Neural cell (in vitro differentiated cells): Measurements from ENCODE around the gene PPP1R12B. TPM values are rescaled to one million over a fixed set of nuclear protein-coding genes. Genes with fewer than 3 reads are reported as not detected.

Experiments
- H2AFZ ChIP-seq: fragments of 200-600, 300-800 bp; sonication (generic), shearing (Covaris generic); 2 replicates; pipeline ENCODE4 v1.6.0; 2014; ENCODE audit warnings: low read depth, mild to moderate bottlenecking, antibody characterized with exemption, low read length, moderate library complexity
- H3F3A ChIP-seq: fragments of 200-600 bp; shearing (Covaris generic); 2 replicates; pipeline ENCODE4 v1.6.1; 2016; ENCODE audit warnings: mild to moderate bottlenecking, moderate library complexity, mixed read lengths, antibody characterized with exemption, low read length; ENCODE audit not compliant: insufficient read depth, poor library complexity, severe bottlenecking
- H3K27ac ChIP-seq: fragments of 200-600, 300-800 bp; sonication (generic), shearing (Covaris generic); 2 replicates; pipeline ENCODE4 v1.5.1; 2014; ENCODE audit warnings: mild to moderate bottlenecking, low read length, moderate library complexity
- H3K27me3 ChIP-seq: fragments of 300-800, 200-600 bp; sonication (generic), shearing (Covaris generic); 2 replicates; pipeline ENCODE4 v1.6.0; 2014; ENCODE audit warnings: mild to moderate bottlenecking, low read depth, low read length, moderate library complexity; ENCODE audit not compliant: insufficient read depth
- H3K36me3 ChIP-seq: fragments of 300-800, 200-600 bp; sonication (generic), shearing (Covaris generic); 2 replicates; pipeline ENCODE4 v1.5.1; 2014; ENCODE audit warnings: mild to moderate bottlenecking, antibody characterized with exemption, low read length, moderate library complexity; ENCODE audit not compliant: insufficient read depth
- H3K4me2 ChIP-seq: fragments of 300-800, 200-600 bp; sonication (generic), shearing (Covaris generic); 2 replicates; pipeline ENCODE4 v1.6.0; 2014; ENCODE audit warnings: mild to moderate bottlenecking, low read length
- H3K4me3 ChIP-seq: fragments of 300-800, 200-600 bp; sonication (generic), shearing (Covaris generic); 2 replicates; pipeline ENCODE4 v1.5.1; 2014; ENCODE audit warnings: mild to moderate bottlenecking, low read length, moderate library complexity
- H3K79me2 ChIP-seq: fragments of 200-600 bp; shearing (Covaris generic); replicated peaks from 2 replicates; pipeline ENCODE4 v1.6.0; 2014; ENCODE audit warnings: mild to moderate bottlenecking, low read length, moderate library complexity; ENCODE audit not compliant: insufficient read depth
- H3K9ac ChIP-seq: fragments of 300-800, 200-600 bp; sonication (generic), shearing (Covaris generic); 2 replicates; pipeline ENCODE4 v1.6.1; 2016; ENCODE audit warnings: mild to moderate bottlenecking, low read length, mixed read lengths
- H3K9me2 ChIP-seq: fragments of 200-600 bp; shearing (Covaris generic); 2 replicates; pipeline ENCODE4 v1.6.1; 2016; ENCODE audit warnings: mild to moderate bottlenecking, low read length, mixed read lengths; ENCODE audit not compliant: insufficient read depth
- H3K9me3 ChIP-seq: fragments of 200-600, 300-800 bp; sonication (generic), shearing (Covaris generic); 2 replicates; pipeline ENCODE4 v1.6.1; 2016; ENCODE audit warnings: mild to moderate bottlenecking, mixed run types, low read length, moderate library complexity, mixed read lengths
- H4K20me1 ChIP-seq: fragments of 200-600 bp; shearing (Covaris generic); 2 replicates; pipeline ENCODE4 v1.6.1; 2016; ENCODE audit warnings: mild to moderate bottlenecking, mixed run types; ENCODE audit not compliant: insufficient read depth
- EP300 ChIP-seq: fragments of 450-650 bp; conservative IDR thresholded peaks from 2 replicates; pipeline ENCODE4 v1.6.1; 2014; ENCODE audit warnings: antibody characterized with exemption, mild to moderate bottlenecking, moderate library complexity; ENCODE audit not compliant: poor library complexity, severe bottlenecking
- EZH2 ChIP-seq: fragments of 200-600, 300-800 bp; shearing (Covaris generic), sonication (generic); IDR thresholded peaks from 2 replicates; pipeline ENCODE4 v1.6.1; 2014; ENCODE audit warnings: antibody characterized with exemption, low read length, borderline replicate concordance, mild to moderate bottlenecking; ENCODE audit not compliant: insufficient read depth, poor library complexity, severe bottlenecking
- MXI1 ChIP-seq: fragments of 450-650 bp; conservative IDR thresholded peaks from 2 replicates; pipeline ENCODE4 v1.6.1; 2014; ENCODE audit warnings: antibody characterized with exemption, mild to moderate bottlenecking; ENCODE audit not compliant: poor library complexity, severe bottlenecking
- POLR2AphosphoS5 ChIP-seq: IDR thresholded peaks from 2 replicates; pipeline ENCODE4 v1.6.1; 2012
- RAD21 ChIP-seq: fragments of 450-650 bp; conservative IDR thresholded peaks from 2 replicates; pipeline ENCODE4 v1.6.1; 2014; ENCODE audit warnings: antibody characterized with exemption, mild to moderate bottlenecking, moderate library complexity
- SMC3 ChIP-seq: fragments of 450-650 bp; conservative IDR thresholded peaks from 2 replicates; pipeline ENCODE4 v1.6.1; 2014; ENCODE audit warnings: antibody characterized with exemption, mild to moderate bottlenecking, moderate library complexity; ENCODE audit not compliant: poor library complexity
- TAF1 ChIP-seq: IDR thresholded peaks from 2 replicates; pipeline ENCODE4 v1.6.1; 2012; ENCODE audit warnings: low read depth
- polyA plus RNA-seq: library from polyadenylated mRNA; depleted of rRNA; stranded (reverse); fragments of >200 nt; gene quantifications from 2 replicates; pipeline ENCODE4 v1.2.3, GENCODE V29; 2014
- TF ChIP-seq, protein P1 (sequence below): fragments of 450-650 bp; IDR thresholded peaks from 2 replicates; pipeline ENCODE4 v1.5.1; 2014; ENCODE audit warnings: antibody characterized with exemption, mild to moderate bottlenecking, moderate library complexity; ENCODE audit not compliant: poor library complexity, severe bottlenecking
- TF ChIP-seq, protein P2 (sequence below): IDR thresholded peaks from 2 replicates; pipeline ENCODE4 v1.6.1; 2012; ENCODE audit warnings: borderline replicate concordance

Gene PPP1R12B
- polyA plus RNA-seq, 1 donor from 2014 or later, result 9.8 TPM

DNA sequence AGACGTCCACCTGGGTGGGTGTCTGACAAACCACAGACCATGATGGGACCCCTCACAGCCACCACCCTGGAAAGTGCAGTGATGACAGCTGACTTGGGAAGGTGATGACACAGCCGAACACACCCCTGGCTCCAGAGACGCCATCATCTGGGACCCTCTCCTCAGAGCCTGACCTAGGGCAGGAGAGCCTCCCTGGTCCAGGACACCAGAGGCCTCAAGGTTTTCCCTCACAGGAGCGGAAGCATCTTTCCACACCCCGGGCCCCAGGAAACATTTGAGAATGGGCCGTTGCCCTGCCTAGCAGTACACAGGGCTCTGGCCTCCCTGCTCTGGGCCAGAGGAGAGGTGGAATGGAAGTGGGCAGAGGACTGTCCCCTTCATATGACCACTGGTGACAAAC lies 282.0 kb downstream of the PPP1R12B start:
- TF ChIP-seq EZH2, result no peak
- TF ChIP-seq MXI1, result no peak
- no peak for TF ChIP-seq POLR2AphosphoS5
- no peak for TF ChIP-seq RAD21
- TF ChIP-seq, protein P1, sequence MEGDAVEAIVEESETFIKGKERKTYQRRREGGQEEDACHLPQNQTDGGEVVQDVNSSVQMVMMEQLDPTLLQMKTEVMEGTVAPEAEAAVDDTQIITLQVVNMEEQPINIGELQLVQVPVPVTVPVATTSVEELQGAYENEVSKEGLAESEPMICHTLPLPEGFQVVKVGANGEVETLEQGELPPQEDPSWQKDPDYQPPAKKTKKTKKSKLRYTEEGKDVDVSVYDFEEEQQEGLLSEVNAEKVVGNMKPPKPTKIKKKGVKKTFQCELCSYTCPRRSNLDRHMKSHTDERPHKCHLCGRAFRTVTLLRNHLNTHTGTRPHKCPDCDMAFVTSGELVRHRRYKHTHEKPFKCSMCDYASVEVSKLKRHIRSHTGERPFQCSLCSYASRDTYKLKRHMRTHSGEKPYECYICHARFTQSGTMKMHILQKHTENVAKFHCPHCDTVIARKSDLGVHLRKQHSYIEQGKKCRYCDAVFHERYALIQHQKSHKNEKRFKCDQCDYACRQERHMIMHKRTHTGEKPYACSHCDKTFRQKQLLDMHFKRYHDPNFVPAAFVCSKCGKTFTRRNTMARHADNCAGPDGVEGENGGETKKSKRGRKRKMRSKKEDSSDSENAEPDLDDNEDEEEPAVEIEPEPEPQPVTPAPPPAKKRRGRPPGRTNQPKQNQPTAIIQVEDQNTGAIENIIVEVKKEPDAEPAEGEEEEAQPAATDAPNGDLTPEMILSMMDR, result no peak
- no peak for TF ChIP-seq TAF1
- TF ChIP-seq SMC3, result no peak
- TF ChIP-seq, protein P2, sequence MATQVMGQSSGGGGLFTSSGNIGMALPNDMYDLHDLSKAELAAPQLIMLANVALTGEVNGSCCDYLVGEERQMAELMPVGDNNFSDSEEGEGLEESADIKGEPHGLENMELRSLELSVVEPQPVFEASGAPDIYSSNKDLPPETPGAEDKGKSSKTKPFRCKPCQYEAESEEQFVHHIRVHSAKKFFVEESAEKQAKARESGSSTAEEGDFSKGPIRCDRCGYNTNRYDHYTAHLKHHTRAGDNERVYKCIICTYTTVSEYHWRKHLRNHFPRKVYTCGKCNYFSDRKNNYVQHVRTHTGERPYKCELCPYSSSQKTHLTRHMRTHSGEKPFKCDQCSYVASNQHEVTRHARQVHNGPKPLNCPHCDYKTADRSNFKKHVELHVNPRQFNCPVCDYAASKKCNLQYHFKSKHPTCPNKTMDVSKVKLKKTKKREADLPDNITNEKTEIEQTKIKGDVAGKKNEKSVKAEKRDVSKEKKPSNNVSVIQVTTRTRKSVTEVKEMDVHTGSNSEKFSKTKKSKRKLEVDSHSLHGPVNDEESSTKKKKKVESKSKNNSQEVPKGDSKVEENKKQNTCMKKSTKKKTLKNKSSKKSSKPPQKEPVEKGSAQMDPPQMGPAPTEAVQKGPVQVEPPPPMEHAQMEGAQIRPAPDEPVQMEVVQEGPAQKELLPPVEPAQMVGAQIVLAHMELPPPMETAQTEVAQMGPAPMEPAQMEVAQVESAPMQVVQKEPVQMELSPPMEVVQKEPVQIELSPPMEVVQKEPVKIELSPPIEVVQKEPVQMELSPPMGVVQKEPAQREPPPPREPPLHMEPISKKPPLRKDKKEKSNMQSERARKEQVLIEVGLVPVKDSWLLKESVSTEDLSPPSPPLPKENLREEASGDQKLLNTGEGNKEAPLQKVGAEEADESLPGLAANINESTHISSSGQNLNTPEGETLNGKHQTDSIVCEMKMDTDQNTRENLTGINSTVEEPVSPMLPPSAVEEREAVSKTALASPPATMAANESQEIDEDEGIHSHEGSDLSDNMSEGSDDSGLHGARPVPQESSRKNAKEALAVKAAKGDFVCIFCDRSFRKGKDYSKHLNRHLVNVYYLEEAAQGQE, result no peak
- no peak for TF ChIP-seq EP300
- H3K36me3 ChIP-seq, result no peaks in the 10 kb centered on the region

DNA sequence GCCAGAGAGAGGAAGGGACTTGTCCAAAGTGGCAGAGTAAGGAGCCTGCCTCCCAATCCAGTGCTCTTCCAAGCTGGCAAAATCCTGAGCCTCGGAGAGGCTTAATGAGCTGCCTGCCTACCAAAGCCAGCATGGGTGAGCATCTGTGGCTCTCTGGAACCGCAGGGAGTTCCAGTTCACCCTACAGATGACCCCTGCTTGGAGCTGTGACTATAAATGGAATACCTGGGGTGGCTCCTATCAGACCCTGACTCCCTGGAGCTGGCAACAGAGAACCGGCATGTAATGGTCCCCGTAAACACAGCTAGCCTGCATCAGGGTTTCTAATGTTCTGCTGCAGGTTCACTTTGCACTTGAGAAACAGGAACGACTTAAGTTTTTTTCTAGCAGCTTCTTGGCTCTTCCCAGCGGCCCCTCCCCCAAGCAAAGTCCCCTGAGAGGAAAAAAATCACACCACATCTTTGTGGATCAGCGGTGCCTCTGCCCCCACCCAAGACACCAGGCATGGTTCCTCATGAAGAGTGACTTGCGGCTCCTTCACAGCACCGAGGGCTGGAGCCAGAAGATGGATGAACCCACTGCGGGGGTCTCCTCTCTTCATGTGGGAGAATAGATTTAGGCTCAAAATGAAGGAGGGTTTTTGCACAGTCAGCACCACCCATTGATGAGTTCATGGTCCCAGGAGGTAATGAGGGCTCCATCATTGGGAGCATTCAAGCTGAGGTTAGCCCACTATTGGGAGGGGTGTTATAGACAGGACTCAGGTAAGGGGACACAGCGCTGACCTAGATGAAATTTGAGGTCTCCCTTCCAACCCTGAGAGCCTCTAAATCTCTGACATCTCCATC lies 282.8 kb downstream of the PPP1R12B start:
- H3K79me2 ChIP-seq, result no peaks in the 10 kb centered on the region
- no peak overlapping the region for H3K4me2 ChIP-seq
- H3K27me3 ChIP-seq, result no peaks in the 10 kb centered on the region
- no peak overlapping the region for H3K4me3 ChIP-seq
- H3K9me2 ChIP-seq, result no peaks in the 10 kb centered on the region
- no peaks in the 10 kb centered on the region for H3K36me3 ChIP-seq
- no peaks in the 10 kb centered on the region for H3F3A ChIP-seq
- TF ChIP-seq EZH2 (no peak), EP300 (no peak), TAF1 (no peak), SMC3 (no peak), MXI1 (no peak), POLR2AphosphoS5 (no peak), RAD21 (no peak)
- TF ChIP-seq, protein P2, result no peak
- TF ChIP-seq, protein P1, result no peak
- no peak overlapping the region for H2AFZ ChIP-seq
- H3K9me3 ChIP-seq, result no peaks in the 10 kb centered on the region
- H3K9ac ChIP-seq, result no peak overlapping the region
- no peaks in the 10 kb centered on the region for H4K20me1 ChIP-seq
- H3K27ac ChIP-seq, result no peak overlapping the region

More for the DNA sequence above, 282.0 kb downstream of the PPP1R12B start:
- no peaks in the 10 kb centered on the region for H3K9me2 ChIP-seq
- H3K9me3 ChIP-seq, result no peaks in the 10 kb centered on the region
- H3K4me2 ChIP-seq, result no peak overlapping the region
- H2AFZ ChIP-seq, result no peak overlapping the region
- no peaks in the 10 kb centered on the region for H4K20me1 ChIP-seq
- no peaks in the 10 kb centered on the region for H3K27me3 ChIP-seq
- H3F3A ChIP-seq, result no peaks in the 10 kb centered on the region
- no peaks in the 10 kb centered on the region for H3K79me2 ChIP-seq
- no peak overlapping the region for H3K27ac ChIP-seq
- no peak overlapping the region for H3K9ac ChIP-seq
- no peak overlapping the region for H3K4me3 ChIP-seq
